Measurements from ENCODE around the gene CREB1.

The CREB1 gene

DNA sequence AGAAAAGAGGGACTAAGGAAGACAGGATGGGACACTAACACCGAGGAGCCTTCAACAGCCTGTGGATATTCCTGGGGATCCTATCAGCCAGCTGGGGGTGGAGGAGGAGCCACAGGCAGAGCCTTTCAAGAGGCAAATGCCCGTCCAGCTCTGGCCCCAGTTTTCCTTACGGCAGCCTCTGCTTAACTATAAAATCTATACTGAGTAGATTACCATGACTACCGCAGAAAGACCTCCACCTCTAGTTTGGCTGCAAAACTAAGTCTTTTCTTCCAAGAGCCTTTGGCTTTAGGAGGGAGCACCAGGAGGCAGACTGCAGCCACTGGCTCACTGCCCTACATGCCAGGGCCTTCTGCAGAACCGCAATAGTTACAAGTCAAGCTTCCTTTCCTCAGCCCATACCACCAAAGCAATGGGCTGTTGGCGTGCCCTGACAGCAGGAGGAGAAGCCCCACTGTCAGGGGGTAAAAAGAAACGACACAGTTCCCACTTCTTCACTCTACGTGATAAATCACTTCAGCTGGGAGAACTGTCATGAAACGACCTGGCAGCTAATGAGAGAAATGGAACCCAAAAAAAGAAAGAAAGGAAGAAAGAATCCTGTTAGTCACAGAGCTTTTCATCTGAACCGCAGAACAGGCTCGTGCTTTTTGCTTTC is 25.1 kb upstream of the CREB1 start:
- DNase-seq = no peak

DNA sequence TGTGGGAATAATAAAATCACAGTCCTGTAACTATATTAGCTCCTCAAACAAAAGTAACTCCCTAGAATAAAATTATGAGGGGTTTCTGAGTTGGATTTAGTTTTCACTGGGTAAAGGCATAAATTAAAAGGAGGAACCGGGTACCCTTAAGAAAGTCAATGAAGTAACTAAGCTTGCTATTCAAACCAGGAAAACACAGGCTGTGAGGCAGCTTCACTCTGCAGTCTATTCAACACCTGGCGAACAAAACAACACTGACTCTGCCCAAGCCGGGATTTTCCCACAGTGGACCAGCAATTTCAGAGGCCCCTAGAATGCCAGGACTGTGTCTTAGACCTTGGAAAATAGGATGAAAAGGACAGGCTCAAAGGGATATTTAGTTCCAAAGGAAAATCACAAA is 24.6 kb upstream of the CREB1 start:
- DNase-seq = no peak

DNA sequence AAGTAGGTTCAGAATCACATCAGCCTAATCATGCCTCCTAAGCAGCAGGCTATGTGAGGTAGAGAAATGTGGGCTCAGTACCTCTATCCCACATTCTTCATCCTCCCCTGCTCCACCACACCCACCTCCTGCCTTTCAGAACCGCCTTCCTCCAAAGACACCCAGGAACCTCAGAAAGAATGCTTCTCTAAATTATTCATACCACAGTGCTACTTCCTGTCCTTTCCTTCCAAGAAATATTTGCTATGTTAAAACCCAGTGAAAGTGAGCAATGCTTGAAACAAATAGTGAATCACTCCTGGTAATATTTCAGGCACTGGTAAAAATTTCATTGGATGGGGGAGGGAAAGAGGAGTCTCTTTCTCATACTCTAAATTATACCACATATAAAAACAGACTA is 24.0 kb upstream of the CREB1 start:
- no peak for DNase-seq

DNA sequence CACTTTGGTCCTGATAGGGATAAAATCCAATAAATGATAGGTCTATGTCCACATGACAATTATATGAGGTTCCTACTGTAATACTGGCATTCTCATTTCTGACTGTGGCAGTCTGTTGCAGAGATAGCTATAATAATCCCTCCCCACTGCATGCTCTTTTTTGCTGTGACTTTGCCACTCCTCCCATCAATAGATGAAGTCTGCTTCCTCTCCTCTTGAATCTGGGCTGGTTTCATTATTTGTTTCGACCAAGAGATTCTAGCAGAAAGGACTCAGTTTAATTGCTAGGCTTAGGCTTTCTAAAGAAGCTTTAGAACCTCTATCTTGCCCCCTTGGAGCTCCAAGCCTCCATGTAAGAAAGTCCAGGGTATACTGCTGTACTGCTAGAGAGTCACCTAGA is 23.3 kb upstream of the CREB1 start:
- DNase-seq = no peak

DNA sequence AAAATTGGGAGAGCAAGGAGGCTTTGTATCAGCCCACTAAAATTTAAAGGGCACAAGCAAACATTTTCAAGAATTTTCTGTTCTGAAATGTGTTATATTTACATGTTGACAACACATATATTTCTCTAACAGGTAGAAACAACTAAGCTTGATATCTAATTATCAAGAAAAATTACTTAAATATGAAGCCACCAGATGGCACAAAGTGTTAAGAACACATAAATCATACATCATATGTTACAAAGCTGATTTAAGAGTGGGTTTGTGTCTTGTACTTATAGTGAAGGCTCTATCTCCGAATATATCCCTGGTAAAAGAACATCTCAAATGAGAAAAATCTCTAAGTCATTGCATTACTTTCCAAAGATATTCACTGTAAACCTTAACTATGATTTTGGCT is 19.6 kb upstream of the CREB1 start:
- peak in 1 of 2 experiments; percentile 46 for DNase-seq

DNA sequence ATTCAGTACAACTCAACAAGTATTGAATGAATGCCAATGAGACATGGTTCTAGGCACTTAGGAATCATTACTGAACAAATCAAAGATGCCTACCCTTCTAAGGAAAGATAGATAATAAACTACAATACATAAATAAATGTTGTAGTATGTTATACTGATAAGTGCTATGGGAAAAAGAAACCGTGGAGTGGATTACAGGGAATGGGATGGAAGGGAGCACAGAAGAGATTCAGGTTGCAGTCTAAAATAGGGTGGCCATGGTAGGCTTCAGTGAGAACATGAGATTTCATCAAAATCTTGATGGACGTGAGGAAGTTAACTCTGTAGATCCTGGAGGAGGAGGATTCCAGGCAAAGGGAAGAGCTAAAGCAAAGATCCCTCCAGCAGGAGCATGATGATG is 17.9 kb upstream of the CREB1 start:
- no peak for DNase-seq

DNA sequence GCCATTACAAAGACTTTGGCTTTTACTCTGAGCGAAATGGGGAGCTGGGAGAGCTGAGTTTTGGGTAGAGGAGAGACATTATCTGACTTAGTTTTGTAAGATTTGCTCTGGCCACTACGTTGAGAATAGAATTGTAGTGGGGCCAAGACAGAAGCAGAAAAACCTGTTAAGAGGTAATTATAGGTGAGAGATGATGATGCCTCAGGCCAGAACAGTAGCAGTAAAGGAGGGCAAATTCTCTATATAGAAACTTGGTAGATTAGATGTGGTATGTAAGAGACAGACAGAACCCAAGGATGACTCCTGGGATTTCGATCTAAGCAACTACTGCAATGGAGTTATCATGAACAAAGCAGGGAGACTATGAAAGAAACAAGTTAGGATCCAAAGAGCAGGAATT is 17.4 kb upstream of the CREB1 start:
- DNase-seq = no peak

DNA sequence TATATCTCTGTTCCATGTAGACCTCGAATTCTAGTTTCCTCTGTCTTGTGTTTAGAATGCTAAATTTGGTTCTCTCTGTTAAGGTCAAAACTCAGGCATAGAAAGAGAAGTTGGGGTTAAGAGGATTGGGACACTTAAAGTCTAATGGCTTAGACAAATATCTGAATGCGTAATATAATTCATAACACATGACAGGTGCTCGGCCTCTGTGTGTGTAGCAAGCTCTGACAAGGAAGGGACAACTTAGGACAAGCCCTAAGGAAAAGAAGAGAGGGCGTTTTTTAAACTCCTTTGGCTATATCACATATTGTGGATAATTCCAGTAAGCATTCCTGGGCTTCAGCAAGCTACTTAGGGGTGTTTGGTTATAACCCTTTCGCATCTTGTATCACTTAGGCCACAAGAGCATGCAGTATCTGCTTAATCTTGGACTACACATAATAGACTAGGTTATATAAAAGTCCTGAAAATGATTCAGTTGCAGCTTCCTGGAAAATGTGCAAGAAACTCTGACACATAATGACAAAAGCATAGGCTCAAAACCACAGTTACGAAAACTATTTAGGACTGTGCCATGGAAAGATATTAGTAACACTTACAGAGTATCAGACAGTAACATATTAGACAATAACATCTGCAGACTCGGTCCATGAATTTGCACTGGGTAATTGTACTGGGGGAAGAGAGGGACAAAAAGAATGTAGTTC is 16.1 kb upstream of the CREB1 start:
- no peak for DNase-seq

DNA sequence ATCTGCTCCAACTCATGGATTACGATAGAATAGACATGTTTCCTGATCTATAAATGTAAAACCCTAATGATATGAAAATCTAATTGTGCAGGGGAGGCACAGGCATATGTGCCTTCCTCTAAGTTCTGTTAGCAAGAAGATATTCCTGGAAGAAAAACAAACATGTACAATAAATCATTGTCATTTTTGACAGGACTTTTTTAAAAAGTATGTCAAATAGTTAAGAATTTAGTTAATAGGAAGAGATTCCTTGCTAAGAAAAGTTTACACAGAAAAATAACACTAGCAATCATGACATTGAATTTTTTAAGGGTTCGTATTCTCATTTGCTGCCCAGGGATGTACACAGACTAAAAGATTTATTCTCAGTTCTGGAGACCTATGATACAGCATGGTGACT is 15.3 kb upstream of the CREB1 start:
- DNase-seq = no peak

DNA sequence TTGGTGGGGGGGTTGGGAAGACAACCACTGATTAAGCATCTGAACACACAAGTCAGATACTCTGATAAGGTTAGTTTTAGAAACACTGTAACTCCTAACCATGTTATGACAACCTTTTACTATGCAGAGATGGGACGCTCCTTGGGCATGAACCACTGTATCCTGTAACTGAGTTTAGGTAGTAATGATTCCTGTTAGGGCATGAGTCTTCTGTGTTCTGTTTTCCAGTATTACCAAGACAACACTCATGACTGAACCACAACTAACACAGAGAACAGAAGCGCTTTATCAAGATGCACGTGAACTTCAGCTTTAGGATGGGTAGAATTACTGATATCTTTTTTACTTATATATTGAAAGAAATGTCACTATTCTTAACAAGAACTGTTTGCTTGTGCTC is 14.1 kb upstream of the CREB1 start:
- DNase-seq = no peak

DNA sequence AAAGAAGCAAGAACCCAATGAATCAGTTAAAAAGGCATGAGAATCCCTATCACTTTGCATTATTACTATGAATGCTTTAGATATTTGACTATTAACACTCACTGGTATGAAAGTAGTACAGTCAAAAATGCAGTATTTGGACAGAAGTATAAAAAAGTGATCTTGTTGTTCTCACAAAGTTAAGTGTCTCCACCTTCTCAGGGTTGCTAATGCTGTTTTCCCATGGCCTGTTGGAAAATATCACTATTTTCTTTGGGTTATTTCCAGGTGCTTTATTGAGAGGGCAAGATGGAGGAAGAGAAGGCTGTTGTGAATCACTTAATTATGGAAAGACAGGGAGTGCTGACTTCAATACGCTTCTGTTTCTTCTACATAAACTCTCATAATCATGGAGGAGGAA is 13.6 kb upstream of the CREB1 start:
- DNase-seq = no peak

DNA sequence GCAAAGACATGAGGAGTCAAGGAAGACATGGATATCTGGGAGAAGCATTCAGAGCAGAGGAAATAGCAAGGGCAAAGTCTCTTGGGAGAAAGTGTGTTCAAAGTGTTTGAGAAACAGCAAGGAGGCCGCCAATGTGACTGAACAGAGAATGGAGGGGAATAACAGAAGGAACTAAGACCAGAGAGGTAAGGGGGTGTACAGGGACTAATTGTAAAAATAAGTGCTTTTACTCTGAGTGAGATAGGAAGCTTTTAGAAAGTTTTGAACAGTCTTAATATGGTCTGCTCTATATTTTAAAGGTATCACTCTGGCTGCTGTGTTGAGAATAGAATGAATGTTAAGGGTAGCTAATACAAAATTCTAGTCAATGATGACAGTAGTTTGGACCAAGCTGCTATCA is 6.8 kb upstream of the CREB1 start:
- no peak for DNase-seq

DNA sequence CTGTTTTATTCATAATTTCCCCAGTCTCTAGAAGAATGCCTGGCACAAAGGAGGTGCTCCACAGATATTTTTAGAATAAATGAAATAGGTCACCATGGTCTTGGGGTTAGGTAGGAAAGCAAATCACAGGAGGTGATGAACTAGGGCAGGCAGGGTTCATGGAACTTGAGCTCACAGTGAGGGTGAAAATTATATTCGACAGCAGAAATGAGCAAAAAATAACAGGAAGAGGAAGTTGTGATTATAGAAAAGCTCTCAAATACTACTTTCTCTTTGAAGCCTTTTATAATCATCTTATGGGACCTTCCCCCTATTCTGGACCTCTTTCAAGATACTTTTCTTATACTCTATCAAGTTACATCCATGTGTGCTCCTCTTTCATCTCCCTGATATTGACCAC is 4.5 kb upstream of the CREB1 start:
- no peak for DNase-seq

DNA sequence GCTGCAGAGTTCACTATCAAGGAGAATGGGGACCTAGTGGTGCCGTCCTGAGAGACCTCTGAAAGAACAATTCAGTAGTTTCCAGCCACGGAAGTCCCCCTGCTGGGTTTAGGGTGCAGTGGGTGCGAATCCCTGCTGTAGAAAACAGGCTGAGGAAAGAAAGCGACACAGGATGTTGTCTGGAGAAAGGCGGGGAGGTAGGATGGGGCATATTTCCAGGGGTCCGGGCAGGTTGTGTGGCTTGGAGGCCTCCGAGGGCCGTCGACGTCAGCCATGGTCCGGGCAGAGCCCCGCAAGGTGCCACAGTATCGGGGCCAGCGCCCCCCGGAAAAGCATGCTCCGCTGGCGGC is 807 bp upstream of the CREB1 start:
- peak in 1 of 2 experiments; percentile 47 for DNase-seq

DNA sequence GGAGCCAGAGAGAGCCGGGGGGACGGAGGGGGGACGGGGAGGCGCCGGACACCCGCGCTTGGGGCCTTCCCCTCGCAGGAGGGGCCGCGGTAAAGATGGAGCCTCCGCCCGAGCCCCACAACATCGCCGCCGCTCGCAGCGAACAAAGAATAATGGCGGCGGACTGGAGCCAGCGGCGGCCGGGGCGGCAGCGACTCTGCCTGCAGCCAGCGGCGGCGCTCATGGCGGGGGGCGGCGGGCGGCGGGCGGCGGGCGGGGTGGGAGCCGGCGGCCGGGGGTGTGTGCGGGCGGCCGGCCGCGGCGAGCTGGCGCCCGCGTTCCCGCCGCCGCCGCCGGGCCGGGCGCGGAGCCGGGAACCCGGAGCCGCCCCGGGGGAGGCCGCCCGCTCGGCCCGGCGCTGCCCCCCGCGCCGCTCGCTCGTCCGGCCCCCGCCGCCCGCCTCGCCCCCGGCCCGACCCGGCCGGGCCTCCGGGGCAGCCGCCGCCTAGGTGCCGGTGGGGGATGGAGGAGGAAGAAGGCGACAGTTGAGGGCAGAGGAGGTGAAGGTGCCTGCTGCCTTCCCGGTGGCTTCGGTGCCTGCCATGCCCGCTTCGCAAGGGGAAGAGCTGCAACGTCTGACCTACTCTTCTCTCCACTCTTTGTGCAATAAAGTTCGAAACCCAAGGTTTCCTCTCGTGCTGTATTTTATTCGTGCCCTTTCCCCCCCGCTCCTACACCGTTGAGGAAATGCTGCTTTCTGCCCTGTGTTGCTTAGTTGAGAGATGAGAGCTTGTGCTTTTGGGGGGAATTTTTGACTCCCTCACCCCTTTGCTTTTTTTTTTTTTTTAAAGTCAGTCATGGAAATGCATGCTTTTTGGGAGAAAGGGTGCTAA is 634 bp downstream of the CREB1 start:
- peak; percentile 18 to 28 for DNase-seq

DNA sequence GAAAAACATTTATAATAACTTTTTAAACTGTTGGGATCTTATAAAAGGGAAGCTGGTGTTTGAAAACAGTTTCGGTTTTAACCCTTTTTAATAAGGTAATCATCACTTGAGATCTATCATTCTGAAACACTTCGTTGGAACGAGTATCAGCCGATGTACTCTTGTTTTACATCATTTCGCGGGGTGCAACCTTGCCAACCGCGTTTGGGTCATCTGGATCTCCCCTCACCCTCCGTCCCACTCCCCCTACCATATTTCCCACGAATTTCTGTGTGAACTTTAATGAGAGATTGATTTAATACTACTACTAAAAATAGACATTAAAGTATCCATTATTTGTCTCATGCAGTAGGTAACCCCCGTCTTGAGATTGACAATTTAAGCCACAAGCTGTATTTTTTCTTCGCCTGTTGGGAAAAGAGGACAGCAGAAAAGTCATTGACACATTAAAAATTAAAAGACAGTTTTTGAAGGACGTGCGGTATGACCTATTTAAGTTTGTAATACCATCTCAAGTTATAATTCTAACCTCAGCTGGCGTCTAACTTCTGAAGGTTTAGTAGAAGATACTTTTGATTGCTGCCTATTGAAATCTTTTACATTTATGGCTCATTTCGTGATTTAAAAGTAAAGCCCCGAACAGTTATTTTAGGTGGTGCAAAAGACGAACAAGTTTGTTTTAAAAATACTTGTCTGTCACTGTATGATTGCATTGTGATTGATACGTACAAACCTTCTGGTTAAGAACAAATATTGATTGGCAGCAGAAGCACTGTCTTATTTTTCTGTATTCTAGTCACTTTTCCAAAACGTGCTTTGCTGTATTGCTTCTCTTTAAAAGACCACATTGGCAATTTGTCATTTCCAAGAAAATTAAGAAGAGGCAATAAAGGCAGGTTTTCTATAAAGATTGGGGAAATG is 1.5 kb downstream of the CREB1 start:
- DNase-seq = peak in 1 of 2 experiments; percentile 12

DNA sequence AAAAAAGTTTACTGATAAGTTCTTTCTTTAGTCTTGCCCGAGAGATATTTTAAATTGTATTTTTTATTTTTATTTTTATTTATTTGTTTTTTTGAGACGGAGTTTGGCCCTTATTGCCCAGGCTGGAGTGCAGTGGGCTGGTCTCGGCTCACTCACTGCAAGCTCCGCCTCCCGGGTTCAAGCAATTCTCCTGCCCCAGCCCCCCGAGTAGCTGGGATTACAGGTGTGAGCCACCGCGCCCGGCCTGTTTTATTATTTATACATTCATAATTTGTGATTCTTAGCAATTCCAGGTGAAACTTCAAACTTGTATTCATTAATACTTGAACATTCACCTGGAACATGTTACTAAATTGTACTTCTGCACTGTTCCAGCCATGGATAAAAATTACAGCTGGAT is 2.9 kb downstream of the CREB1 start:
- DNase-seq = no peak

DNA sequence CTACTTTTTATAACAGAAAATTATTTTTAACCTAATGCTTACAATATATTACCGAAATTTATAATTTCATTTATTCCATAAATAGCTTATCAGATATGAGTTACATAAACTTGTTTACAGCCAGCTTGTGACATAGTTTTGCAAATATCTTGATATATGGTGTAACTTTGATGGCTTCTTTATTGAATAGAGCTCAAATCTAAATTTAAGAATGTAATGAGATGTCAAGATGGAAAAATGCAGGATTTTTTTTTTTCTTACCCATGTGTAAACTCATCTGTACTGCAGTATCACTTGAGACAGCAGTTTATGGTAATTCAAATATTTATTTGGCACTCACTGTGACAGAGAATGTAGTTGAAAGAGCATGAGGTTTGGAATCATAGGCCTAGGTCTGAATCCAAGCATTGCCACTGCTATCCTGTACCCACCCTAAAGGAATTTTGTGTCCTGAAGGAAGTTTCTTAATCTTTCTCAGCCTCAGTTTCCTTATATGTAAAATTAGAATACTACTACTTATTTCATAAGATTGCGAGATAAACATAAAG is 3.8 kb downstream of the CREB1 start:
- no peak for DNase-seq

DNA sequence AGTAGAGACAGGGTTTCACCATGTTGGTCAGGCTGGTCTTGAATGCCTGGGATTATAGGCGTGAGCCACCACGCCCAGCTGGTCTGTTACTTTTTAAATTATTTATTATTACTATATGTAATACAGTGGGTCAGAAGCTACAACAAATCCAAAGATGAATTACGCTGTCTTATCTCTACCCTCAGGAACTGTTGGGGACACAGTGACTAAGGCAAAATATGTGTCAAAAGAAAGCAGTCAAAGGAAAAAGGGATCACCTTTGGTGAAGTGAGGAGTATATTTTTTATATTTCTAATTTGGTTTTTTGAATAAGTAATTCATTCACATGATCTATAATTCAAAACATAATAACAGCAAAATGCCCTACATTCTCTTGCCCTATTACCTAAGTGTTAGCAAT is 4.7 kb downstream of the CREB1 start:
- no peak for DNase-seq

DNA sequence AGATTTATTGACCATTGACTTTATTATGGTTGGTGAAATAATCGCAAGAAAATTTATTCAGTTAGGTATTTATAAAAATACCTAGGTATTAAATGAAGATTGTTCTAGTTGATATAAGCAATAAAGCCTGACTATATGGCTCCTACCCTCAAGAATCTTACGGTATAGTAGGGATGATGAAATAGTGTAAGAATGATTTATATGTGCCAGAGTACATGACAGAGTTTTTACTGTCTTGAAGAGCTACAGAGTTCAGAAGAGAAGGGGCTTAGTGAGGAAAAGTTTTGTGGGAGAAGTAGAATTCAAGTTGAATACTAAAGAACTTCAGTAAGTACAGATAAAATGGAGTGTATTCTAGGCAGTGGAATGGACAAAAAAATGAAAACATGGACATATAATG is 9.7 kb downstream of the CREB1 start:
- DNase-seq = no peak

DNA sequence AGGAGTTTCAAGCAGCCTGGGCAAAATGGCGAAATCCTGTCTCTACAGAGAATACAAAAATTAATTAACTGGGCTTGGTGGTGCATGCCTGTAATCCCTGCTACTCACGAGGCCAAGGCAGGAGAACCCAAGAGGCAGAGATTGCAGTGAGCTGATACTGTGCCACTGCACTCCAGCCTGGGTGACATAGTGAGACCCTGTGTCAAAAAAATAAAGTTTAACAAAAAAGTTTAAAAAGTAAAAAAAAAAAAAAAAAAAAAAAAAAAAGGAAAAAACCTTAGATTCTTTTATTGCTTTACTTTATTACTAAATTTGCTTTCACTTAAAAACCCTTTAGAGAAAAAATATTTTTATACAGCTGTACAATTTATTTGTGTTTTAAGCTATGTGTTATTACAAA is 10.7 kb downstream of the CREB1 start:
- no peak for DNase-seq

DNA sequence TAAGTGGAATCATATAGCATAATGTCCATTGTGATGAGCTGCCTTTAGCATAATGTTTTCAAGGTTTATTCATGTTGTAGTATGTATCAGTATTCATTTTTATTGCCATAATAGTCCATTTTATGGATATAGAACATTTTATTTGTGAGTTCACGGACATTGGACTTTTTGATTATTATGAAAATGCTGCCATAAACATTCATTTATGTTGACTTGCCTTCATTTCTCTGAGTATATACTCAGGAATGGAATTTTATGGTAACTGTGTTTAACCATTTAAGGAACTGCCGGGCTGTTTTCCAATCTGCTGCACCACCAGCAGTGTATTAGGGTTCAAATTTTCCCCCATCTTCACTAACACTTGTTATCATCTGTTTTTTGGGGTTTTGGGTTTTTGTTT is 12.2 kb downstream of the CREB1 start:
- no peak for DNase-seq

DNA sequence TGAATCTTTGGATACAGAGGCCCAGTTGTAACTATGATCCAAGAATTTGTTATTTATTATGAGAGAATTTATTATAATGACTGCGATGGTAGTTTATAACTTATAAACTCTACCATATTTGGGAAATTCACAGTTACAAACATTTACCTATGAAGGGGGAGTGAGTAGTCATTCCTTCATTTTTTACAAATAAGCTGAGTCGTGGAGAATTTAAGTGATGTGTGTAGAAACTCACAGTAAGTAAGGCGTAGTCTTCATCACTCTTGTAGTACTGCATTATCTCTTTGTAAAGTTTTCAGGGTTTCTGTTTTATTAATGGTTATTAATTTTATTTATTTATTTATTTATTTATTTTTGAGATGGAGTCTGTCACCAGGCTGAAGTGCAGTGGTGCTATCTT is 13.5 kb downstream of the CREB1 start:
- DNase-seq = no peak
